GM12878 (cell line): ENCODE measurements around the gene HSPA12A. TPM values are rescaled to one million over a fixed set of nuclear protein-coding genes. Genes with fewer than 3 reads are reported as not detected.

Experiments
- ATAC-seq: fragments of 200-7000 bp; cut with Tn5 transposase; 3 replicates; pipeline ENCODE4 v1.9.1; 2020; ENCODE audit warnings: mild to moderate bottlenecking, moderate library complexity
- BruUV-seq: library from RNA; stranded (reverse); fragments of 400-500 nt; replicated peaks from 2 replicates; lab custom pipeline; 2021; lab: Mats Ljungman, UMichigan
- CTCF ChIA-PET: fragments of 300-600 bp; sonication (Branson Sonifier 250); formaldehyde crosslinking; extraction: SDS; loops from one replicate; lab custom pipeline; 2021; ENCODE audit warnings: inconsistent platforms; lab: Yijun Ruan, JAX
- POLR2A ChIA-PET: fragments of 350-600 bp; formaldehyde crosslinking; extraction: SDS; loops from one replicate; lab custom pipeline; 2021; ENCODE audit warnings: inconsistent platforms; lab: Charles Lee
- RAD21 ChIA-PET: fragments of 300-600 bp; sonication (Branson Sonifier 250); formaldehyde crosslinking; loops from one replicate; lab custom pipeline; 2023; ENCODE audit warnings: antibody characterized with exemption; ENCODE audit not compliant: unreplicated experiment; lab: Charles Lee
- SMC1A ChIA-PET: fragments of 300-600 bp; sonication (Branson Sonifier 250); formaldehyde crosslinking; loops from one replicate; lab custom pipeline; 2023; ENCODE audit not compliant: unreplicated experiment, uncharacterized antibody; lab: Charles Lee
- DNase-seq: peaks from one replicate; pipeline ENCODE4 v3.0.0-alpha.2; 2011; ENCODE audit warnings: low read depth, low spot score
- FAIRE-seq: peaks from 3 replicates; lab custom pipeline; 2011; peaks lifted over from hg19 to GRCh38; lab: Jason Lieb, UNC
- H2AFZ ChIP-seq: 2 replicates; pipeline ENCODE4 v1.6.0; 2011; ENCODE audit warnings: low read depth, low read length, control low read depth; ENCODE audit not compliant: control insufficient read depth
- H3K27ac ChIP-seq: 2 replicates; pipeline ENCODE4 v1.5.1; 2011; ENCODE audit warnings: control low read depth; ENCODE audit not compliant: control insufficient read depth, insufficient read depth
- H3K27me3 ChIP-seq, 2 experiments: replicated peaks in 1 of 2; 2 replicates each; pipeline versions ENCODE4 v1.6.0 to v1.6.1; 2011; ENCODE audit warnings: low read length in 1 of 2; ENCODE audit not compliant: control insufficient read depth in 2 of 2, insufficient read depth in 2 of 2
- H3K36me3 ChIP-seq, 2 experiments: 2 replicates each; pipeline ENCODE4 v1.5.1; 2011; ENCODE audit warnings: low read length in 1 of 2; ENCODE audit not compliant: control insufficient read depth in 2 of 2, insufficient read depth in 2 of 2
- H3K4me1 ChIP-seq: 2 replicates; pipeline ENCODE4 v1.6.1; 2011; ENCODE audit warnings: mild to moderate bottlenecking, low read length, moderate library complexity, mixed read lengths; ENCODE audit not compliant: control insufficient read depth, insufficient read depth
- H3K4me2 ChIP-seq: 2 replicates; pipeline ENCODE4 v1.6.0; 2011; ENCODE audit warnings: control low read depth; ENCODE audit not compliant: control insufficient read depth, insufficient read depth
- H3K4me3 ChIP-seq: fragments of 200-600 bp; sonication (generic); 2 replicates; pipeline ENCODE4 v1.5.1; 2016
- H3K79me2 ChIP-seq: 2 replicates; pipeline ENCODE4 v1.6.0; 2011; ENCODE audit warnings: low read length; ENCODE audit not compliant: control insufficient read depth, insufficient read depth
- H3K9ac ChIP-seq: 2 replicates; pipeline ENCODE4 v1.8.0; 2011; ENCODE audit warnings: low read length, control low read depth, mixed read lengths; ENCODE audit not compliant: control insufficient read depth, insufficient read depth
- H3K9me3 ChIP-seq: replicated peaks from 3 replicates; pipeline ENCODE4 v1.5.1; 2011; ENCODE audit warnings: mild to moderate bottlenecking, low read length; ENCODE audit not compliant: control insufficient read depth, insufficient read depth
- H4K20me1 ChIP-seq: 2 replicates; pipeline ENCODE4 v1.6.0; 2011; ENCODE audit not compliant: control insufficient read depth, insufficient read depth
- CHD4 ChIP-seq: fragments of 200-600 bp; sonication (generic); IDR thresholded peaks from 2 replicates; pipeline ENCODE4 v1.6.1; 2016; ENCODE audit warnings: mild to moderate bottlenecking
- HCFC1 ChIP-seq: fragments of 150-350 bp; IDR thresholded peaks from 2 replicates; pipeline ENCODE4 v1.6.1; 2014; ENCODE audit warnings: low read length
- MEF2B ChIP-seq: fragments of 450-650 bp; IDR thresholded peaks from 2 replicates; pipeline ENCODE4 v1.6.1; 2018; ENCODE audit warnings: mild to moderate bottlenecking, moderate library complexity; ENCODE audit not compliant: partially characterized antibody, poor library complexity, severe bottlenecking
- NBN ChIP-seq: fragments of 450-650 bp; IDR thresholded peaks from 2 replicates; pipeline ENCODE4 v1.6.1; 2016
- NR2F1 ChIP-seq: fragments of 450-650 bp; conservative IDR thresholded peaks from 2 replicates; pipeline ENCODE4 v1.6.1; 2017; ENCODE audit warnings: mild to moderate bottlenecking
- POU2F2 ChIP-seq: IDR thresholded peaks from 3 replicates; pipeline ENCODE4 v1.6.1; 2011; ENCODE audit warnings: low read depth, mild to moderate bottlenecking, low read length, borderline replicate concordance
- SMAD1 ChIP-seq: fragments of 450-650 bp; IDR thresholded peaks from 2 replicates; pipeline ENCODE4 v1.6.1; 2018; ENCODE audit warnings: mild to moderate bottlenecking, low read depth; ENCODE audit not compliant: partially characterized antibody
- SMARCA5 ChIP-seq: fragments of 450-650 bp; IDR thresholded peaks from 2 replicates; pipeline ENCODE4 v1.6.1; 2017; ENCODE audit warnings: mild to moderate bottlenecking
- SMC3 ChIP-seq: IDR thresholded peaks from 2 replicates; pipeline ENCODE4 v1.6.1; 2011; ENCODE audit warnings: low read length, improper control_type of control experiment, borderline replicate concordance
- SRF ChIP-seq, 2 experiments: IDR thresholded peaks; 2 replicates each; pipeline ENCODE4 v1.6.1; 2011; ENCODE audit warnings: low read depth in 2 of 2, low read length in 2 of 2, mild to moderate bottlenecking in 1 of 2, moderate library complexity in 1 of 2
- STAT3 ChIP-seq: IDR thresholded peaks from 2 replicates; pipeline ENCODE4 v1.6.1; 2011; ENCODE audit warnings: low read depth, low read length, improper control_type of control experiment
- YY1 ChIP-seq: IDR thresholded peaks from 2 replicates; pipeline ENCODE4 v1.6.1; 2011; ENCODE audit warnings: low read depth, mild to moderate bottlenecking, low read length
- WGBS: methylation state at CpG from one replicate; pipeline ENCODE4 v1.1.6; 2016; ENCODE audit warnings: low lambda C conversion rate; ENCODE audit not compliant: insufficient replicate concordance, insufficient coverage; ENCODE audit errors: missing lambda C conversion rate; 5-methylcytosine and 5-hydroxymethylcytosine counted together
- in situ Hi-C: fragments of 300-500 bp; cut with MboI; formaldehyde crosslinking; loops from 9 replicates; pipeline ENCODE4 v1.14.3; 2018; ENCODE audit warnings: mixed read lengths
- intact Hi-C: fragments of 100-400 bp; cut with micrococcal nuclease; formaldehyde crosslinking; loops from one replicate; pipeline ENCODE4 v1.14.2; 2022; ENCODE audit not compliant: unreplicated experiment
- polyA plus RNA-seq, 11 experiments: library from polyadenylated mRNA; depleted of rRNA in 4 of 11; unstranded in 6 of 11; stranded (reverse) in 5 of 11; fragments of >200 nt; fragmentation: Nextera tagmentation in 4 of 11; fragmentation: Illumina TruSeq in 1 of 11; extraction: Ambion mirVana in 4 of 11; extraction: Trizol in 1 of 11; gene quantifications; 1 replicate in 1 of 11; 2 replicates in 10 of 11; pipeline versions ENCODE4 v1.2.1 to v1.2.3, GENCODE V29; 2011 to 2016; ENCODE audit warnings: inconsistent platforms in 2 of 11, missing spikeins in 2 of 11, low read depth in 1 of 11
- total RNA-seq, 4 experiments: library from RNA; depleted of rRNA in 3 of 4; stranded (reverse); fragments of >200 nt in 3 of 4; fragmentation: Illumina TruSeq in 1 of 4; extraction: Trizol in 1 of 4; gene quantifications; 2 replicates each; pipeline versions ENCODE4 v1.2.1 to v1.2.3, GENCODE V29; 2013 to 2021
- TF ChIP-seq, protein P1 (sequence below): fragments of 150-350 bp; IDR thresholded peaks from 2 replicates; pipeline ENCODE4 v1.6.1; 2014; ENCODE audit warnings: mild to moderate bottlenecking, low read depth, low read length
- TF ChIP-seq, protein P2 (sequence below): fragments of 450-650 bp; IDR thresholded peaks from 2 replicates; pipeline ENCODE4 v1.6.1; 2017; ENCODE audit warnings: low read depth, mild to moderate bottlenecking, moderate library complexity

Gene HSPA12A
- total and polyA plus RNA-seq, 10 of the 15 experiments (the other 5 are each of a cell fraction or from before 2014, with no cell fraction given) = 0.90 to 20.2 (median 2.8) TPM

DNA sequence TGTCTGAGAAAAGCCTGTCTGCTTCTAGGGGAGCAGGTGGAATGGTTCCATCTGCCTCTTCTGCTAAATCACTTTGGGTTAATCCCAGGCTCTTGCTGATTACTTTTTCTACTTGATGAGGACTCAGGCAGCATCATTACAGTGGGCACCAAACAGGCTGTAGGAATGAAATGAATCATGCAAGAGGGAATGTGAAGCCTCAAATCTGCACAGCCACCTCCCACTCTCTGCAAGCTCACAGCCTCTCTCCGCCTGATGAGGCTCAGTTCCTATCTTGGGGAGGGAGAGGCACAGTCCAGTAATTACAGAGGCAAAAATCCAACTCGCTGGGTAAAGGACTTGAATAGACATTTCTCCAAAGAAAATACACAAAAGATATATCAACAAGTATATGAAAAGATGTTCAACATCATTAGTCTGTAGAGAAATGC, 34.0 kb downstream of the HSPA12A start (continued):
- TF ChIP-seq, protein P1, sequence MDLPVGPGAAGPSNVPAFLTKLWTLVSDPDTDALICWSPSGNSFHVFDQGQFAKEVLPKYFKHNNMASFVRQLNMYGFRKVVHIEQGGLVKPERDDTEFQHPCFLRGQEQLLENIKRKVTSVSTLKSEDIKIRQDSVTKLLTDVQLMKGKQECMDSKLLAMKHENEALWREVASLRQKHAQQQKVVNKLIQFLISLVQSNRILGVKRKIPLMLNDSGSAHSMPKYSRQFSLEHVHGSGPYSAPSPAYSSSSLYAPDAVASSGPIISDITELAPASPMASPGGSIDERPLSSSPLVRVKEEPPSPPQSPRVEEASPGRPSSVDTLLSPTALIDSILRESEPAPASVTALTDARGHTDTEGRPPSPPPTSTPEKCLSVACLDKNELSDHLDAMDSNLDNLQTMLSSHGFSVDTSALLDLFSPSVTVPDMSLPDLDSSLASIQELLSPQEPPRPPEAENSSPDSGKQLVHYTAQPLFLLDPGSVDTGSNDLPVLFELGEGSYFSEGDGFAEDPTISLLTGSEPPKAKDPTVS = no peak
- TF ChIP-seq MEF2B = no peak
- TF ChIP-seq HCFC1 = no peak
- TF ChIP-seq SMC3 = no peak
- TF ChIP-seq SRF (IDR thresholded peaks at IDR 0.05; ENCODE audit: low read depth in 2 of 2, low read length in 2 of 2) = no peak
- no peak for TF ChIP-seq POU2F2
- TF ChIP-seq CHD4 = no peak
- TF ChIP-seq SMARCA5 = no peak

DNA sequence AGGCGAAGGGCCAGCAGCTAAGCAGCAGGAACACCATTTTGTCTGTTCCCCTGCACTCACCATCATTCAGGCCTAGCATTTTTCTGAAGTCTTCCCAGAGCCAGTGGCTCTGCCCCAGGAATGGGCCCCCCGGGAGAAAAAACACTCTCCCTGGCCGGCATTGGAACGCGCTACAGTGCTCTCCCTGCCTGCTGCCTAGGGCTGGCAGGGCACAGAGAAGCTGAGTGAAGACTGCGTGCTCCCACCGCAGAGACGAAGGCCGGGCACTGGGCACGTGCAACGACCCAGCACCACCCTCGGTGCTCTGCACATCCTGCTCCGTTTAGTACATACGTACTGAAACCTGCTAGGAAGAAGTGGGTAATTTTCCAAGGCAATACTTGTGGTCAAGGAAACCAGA, 34.4 kb downstream of the HSPA12A start:
- Histone ChIP-seq H3K4me1 (no peaks in the 10 kb centered on the region), H3K79me2 (no peaks in the 10 kb centered on the region), H4K20me1 (no peaks in the 10 kb centered on the region), H3K9ac (no peak overlapping the region), H2AFZ (no peak overlapping the region), H3K9me3 (no peaks in the 10 kb centered on the region), H3K4me2 (no peak overlapping the region), H3K27me3 (no peaks in the 10 kb centered on the region; a peak in 1 of 4 replicates), H3K4me3 (no peak overlapping the region), H3K27ac (no peak overlapping the region), H3K36me3 (no peaks in the 10 kb centered on the region)
- DNase-seq = no peak
- POLR2A ChIA-PET = no interaction called here
- in situ Hi-C loops (no loop called here), intact Hi-C loops (no loop called here)
- RAD21 ChIA-PET = no interaction called here
- ATAC-seq = no peak
- 43% methylated on average over 14 of the region's 14 CpGs for WGBS
- no peak for FAIRE-seq
- SMC1A ChIA-PET = no interaction called here
- no peak for TF ChIP-seq NBN
- TF ChIP-seq, protein P2, sequence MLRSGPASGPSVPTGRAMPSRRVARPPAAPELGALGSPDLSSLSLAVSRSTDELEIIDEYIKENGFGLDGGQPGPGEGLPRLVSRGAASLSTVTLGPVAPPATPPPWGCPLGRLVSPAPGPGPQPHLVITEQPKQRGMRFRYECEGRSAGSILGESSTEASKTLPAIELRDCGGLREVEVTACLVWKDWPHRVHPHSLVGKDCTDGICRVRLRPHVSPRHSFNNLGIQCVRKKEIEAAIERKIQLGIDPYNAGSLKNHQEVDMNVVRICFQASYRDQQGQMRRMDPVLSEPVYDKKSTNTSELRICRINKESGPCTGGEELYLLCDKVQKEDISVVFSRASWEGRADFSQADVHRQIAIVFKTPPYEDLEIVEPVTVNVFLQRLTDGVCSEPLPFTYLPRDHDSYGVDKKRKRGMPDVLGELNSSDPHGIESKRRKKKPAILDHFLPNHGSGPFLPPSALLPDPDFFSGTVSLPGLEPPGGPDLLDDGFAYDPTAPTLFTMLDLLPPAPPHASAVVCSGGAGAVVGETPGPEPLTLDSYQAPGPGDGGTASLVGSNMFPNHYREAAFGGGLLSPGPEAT = no peak
- TF ChIP-seq STAT3 = no peak
- TF ChIP-seq SMAD1 = no peak
- no peak for TF ChIP-seq YY1
- no peak for TF ChIP-seq NR2F1
- CTCF ChIA-PET = interaction anchor here (0.9 kb wide), 1 partner anchor 81 kb away, joined by 3 read pairs; no protein-coding TSS in a partner anchor
- no TSS peak for BruUV-seq
